H1 (cell line): Measurements from ENCODE around the gene RNF2. TPM values are rescaled to one million over a fixed set of nuclear protein-coding genes. Genes with fewer than 3 reads are reported as not detected.

Experiments used
- CTCF ChIA-PET: fragments of 300-600 bp; sonication (Branson Sonifier 250); formaldehyde crosslinking; loops from one replicate; lab custom pipeline; 2021; ENCODE audit not compliant: partially characterized antibody; lab: Charles Lee
- POLR2A ChIA-PET: fragments of 300-600 bp; sonication (Branson Sonifier 250); formaldehyde crosslinking; loops from one replicate; lab custom pipeline; 2021; ENCODE audit warnings: inconsistent platforms; ENCODE audit not compliant: partially characterized antibody; lab: Charles Lee
- DNase-seq, 2 experiments: peaks; one replicate each; pipeline versions ENCODE4 v3.0.0 to v3.0.0-alpha.2; 2010 to 2022; ENCODE audit warnings: low spot score in 2 of 2, low read depth in 1 of 2, mixed read lengths in 1 of 2
- FAIRE-seq: peaks from 2 replicates; lab custom pipeline; 2011; peaks lifted over from hg19 to GRCh38; lab: Jason Lieb, UNC
- H2AFZ ChIP-seq: 2 replicates; pipeline ENCODE4 v1.8.1; 2012; ENCODE audit warnings: low read length, inconsistent platforms
- H2AK5ac ChIP-seq: 2 replicates; pipeline ENCODE4 v1.6.1; 2013; ENCODE audit warnings: low read depth, low read length
- H2BK120ac ChIP-seq: replicated peaks from 2 replicates; pipeline ENCODE3; 2013; ENCODE audit warnings: low read depth, low read length, inconsistent platforms
- H2BK12ac ChIP-seq: 2 replicates; pipeline ENCODE4 v1.6.1; 2013; ENCODE audit warnings: low read depth, low read length
- H2BK15ac ChIP-seq: 2 replicates; pipeline ENCODE4 v1.6.1; 2013; ENCODE audit warnings: low read length
- H2BK20ac ChIP-seq: 2 replicates; pipeline ENCODE4 v1.6.1; 2013; ENCODE audit warnings: low read length
- H2BK5ac ChIP-seq: 2 replicates; pipeline ENCODE4 v1.6.1; 2013; ENCODE audit warnings: low read depth, low read length
- H3K14ac ChIP-seq: 2 replicates; pipeline ENCODE4 v1.6.1; 2013; ENCODE audit warnings: inconsistent platforms; ENCODE audit not compliant: insufficient read length
- H3K18ac ChIP-seq: 2 replicates; pipeline ENCODE4 v1.6.1; 2013; ENCODE audit warnings: low read length; ENCODE audit errors: extremely low read depth
- H3K23ac ChIP-seq: 2 replicates; pipeline ENCODE4 v1.6.1; 2013; ENCODE audit warnings: inconsistent platforms; ENCODE audit not compliant: insufficient read length
- H3K23me2 ChIP-seq: 2 replicates; pipeline ENCODE4 v1.6.1; 2013; ENCODE audit warnings: low read depth, low read length
- H3K27ac ChIP-seq: 2 replicates; pipeline ENCODE4 v1.6.1; 2011; ENCODE audit warnings: low read depth, low read length, inconsistent platforms
- H3K27me3 ChIP-seq, 4 experiments: replicated peaks in 1 of 4; 1 replicate in 1 of 4; 2 replicates in 3 of 4; pipeline versions ENCODE4 v1.6.1 to v1.8.1; 2011 to 2013; ENCODE audit warnings: low read length in 3 of 4, mild to moderate bottlenecking in 3 of 4, inconsistent platforms in 2 of 4, mixed read lengths in 2 of 4, moderate library complexity in 1 of 4; ENCODE audit not compliant: control insufficient read depth in 3 of 4, insufficient read depth in 3 of 4; ENCODE audit errors: extremely low read depth in 1 of 4
- H3K36me3 ChIP-seq, 4 experiments: 2 replicates each; pipeline versions ENCODE4 v1.6.1 to v1.8.1; 2011 to 2013; ENCODE audit warnings: mild to moderate bottlenecking in 4 of 4, low read length in 3 of 4, moderate library complexity in 2 of 4, control low read depth in 1 of 4, inconsistent platforms in 1 of 4; ENCODE audit not compliant: insufficient read depth in 4 of 4, control insufficient read depth in 2 of 4
- H3K4ac ChIP-seq: replicated peaks from 2 replicates; pipeline ENCODE3; 2013; ENCODE audit warnings: low read length, low read depth, mixed read lengths, inconsistent platforms; ENCODE audit not compliant: insufficient read length
- H3K4me1 ChIP-seq, 4 experiments: replicated peaks in 1 of 4; 1 replicate in 1 of 4; 2 replicates in 3 of 4; pipeline versions ENCODE4 v1.6.1 to v1.8.1; 2011 to 2013; ENCODE audit warnings: low read length in 3 of 4, inconsistent platforms in 2 of 4, mixed read lengths in 1 of 4; ENCODE audit not compliant: insufficient read depth in 4 of 4, control insufficient read depth in 3 of 4
- H3K4me2 ChIP-seq, 2 experiments: 2 replicates each; pipeline versions ENCODE4 v1.6.1 to v1.8.1; 2011 to 2013; ENCODE audit warnings: low read depth in 2 of 2, low read length in 2 of 2, control low read depth in 1 of 2, inconsistent platforms in 1 of 2, mild to moderate bottlenecking in 1 of 2; ENCODE audit not compliant: insufficient read depth in 1 of 2
- H3K4me3 ChIP-seq, 4 experiments: fragments of 200-600, 300-600 bp in 1 of 4; sonication (generic), shearing (Covaris generic), sonication (Bioruptor Twin) in 1 of 4; 2 replicates each; pipeline versions ENCODE4 v1.5.1 to v1.8.1; 2011 to 2016; ENCODE audit warnings: low read length in 4 of 4, low read depth in 3 of 4, control low read depth in 2 of 4, inconsistent platforms in 2 of 4, mild to moderate bottlenecking in 2 of 4, mixed read lengths in 1 of 4, moderate library complexity in 1 of 4; ENCODE audit not compliant: insufficient read depth in 2 of 4; ENCODE audit errors: extremely low read depth in 1 of 4
- H3K56ac ChIP-seq: replicated peaks from 2 replicates; pipeline ENCODE3; 2013; ENCODE audit warnings: low read depth, mild to moderate bottlenecking, mixed read lengths, low read length, inconsistent platforms; ENCODE audit not compliant: insufficient read length
- H3K79me1 ChIP-seq: 2 replicates; pipeline ENCODE4 v1.6.1; 2013; ENCODE audit warnings: low read depth, low read length, control low read depth
- H3K79me2 ChIP-seq, 2 experiments: 2 replicates each; pipeline versions ENCODE4 v1.6.1 to v1.8.1; 2012 to 2013; ENCODE audit warnings: low read length in 2 of 2, mild to moderate bottlenecking in 2 of 2, inconsistent platforms in 1 of 2; ENCODE audit not compliant: insufficient read depth in 2 of 2, control insufficient read depth in 1 of 2
- H3K9ac ChIP-seq, 4 experiments: replicated peaks in 1 of 4; 1 replicate in 1 of 4; 2 replicates in 3 of 4; pipeline versions ENCODE4 v1.6.1 to v1.8.1; 2011 to 2013; ENCODE audit warnings: low read depth in 3 of 4, low read length in 3 of 4, control low read depth in 2 of 4, mild to moderate bottlenecking in 2 of 4, moderate library complexity in 2 of 4, inconsistent platforms in 1 of 4; ENCODE audit errors: extremely low read depth in 1 of 4
- H3K9me3 ChIP-seq, 2 experiments: 2 replicates each; pipeline versions ENCODE4 v1.6.1 to v1.8.1; 2012 to 2013; ENCODE audit warnings: mild to moderate bottlenecking in 2 of 2, moderate library complexity in 2 of 2, control low read depth in 1 of 2, inconsistent platforms in 1 of 2, low read depth in 1 of 2, low read length in 1 of 2, mixed read lengths in 1 of 2; ENCODE audit not compliant: insufficient read depth in 2 of 2
- H4K20me1 ChIP-seq, 2 experiments: replicated peaks in 1 of 2; 2 replicates each; pipeline versions ENCODE3 to v1.8.1; 2011 to 2013; ENCODE audit warnings: inconsistent platforms in 2 of 2, low read length in 2 of 2, mild to moderate bottlenecking in 1 of 2; ENCODE audit not compliant: insufficient read depth in 2 of 2, control insufficient read depth in 1 of 2
- H4K5ac ChIP-seq: 2 replicates; pipeline ENCODE4 v1.6.1; 2013; ENCODE audit warnings: low read length, low read depth, mixed read lengths, inconsistent platforms; ENCODE audit not compliant: insufficient read length
- H4K8ac ChIP-seq: 2 replicates; pipeline ENCODE4 v1.8.0; 2013; ENCODE audit warnings: mild to moderate bottlenecking, moderate library complexity, low read length, inconsistent platforms; ENCODE audit not compliant: insufficient read depth; ENCODE audit errors: extremely low read depth
- H4K91ac ChIP-seq: replicated peaks from 2 replicates; pipeline ENCODE3; 2013; ENCODE audit warnings: low read length, mixed read lengths, inconsistent platforms; ENCODE audit not compliant: insufficient read length
- ASH2L ChIP-seq: fragments of 200-600, 300-600 bp; sonication (generic); IDR thresholded peaks from one replicate; pipeline ENCODE4 v1.7.1; 2017; ENCODE audit warnings: low read length
- ATF3 ChIP-seq: IDR thresholded peaks from 2 replicates; pipeline ENCODE4 v1.6.1; 2011; ENCODE audit warnings: low read depth, mild to moderate bottlenecking, low read length; ENCODE audit not compliant: insufficient read depth
- BACH1 ChIP-seq: IDR thresholded peaks from 2 replicates; pipeline ENCODE4 v1.6.1; 2012; ENCODE audit warnings: low read length, improper control_type of control experiment
- CHD1 ChIP-seq: IDR thresholded peaks from 2 replicates; pipeline ENCODE4 v1.6.1; 2012; ENCODE audit warnings: low read depth, low read length, improper control_type of control experiment
- E2F6 ChIP-seq: IDR thresholded peaks from 2 replicates; pipeline ENCODE4 v1.6.1; 2012; ENCODE audit warnings: inconsistent platforms
- GABPA ChIP-seq: IDR thresholded peaks from 2 replicates; pipeline ENCODE4 v1.6.1; 2011; ENCODE audit warnings: mild to moderate bottlenecking, low read length, moderate library complexity, borderline replicate concordance; ENCODE audit not compliant: insufficient read depth
- JUN ChIP-seq: IDR thresholded peaks from 2 replicates; pipeline ENCODE4 v1.6.1; 2011; ENCODE audit warnings: low read depth, mild to moderate bottlenecking, improper control_type of control experiment, low read length
- KDM4A ChIP-seq: IDR thresholded peaks from one replicate; pipeline ENCODE4 v1.7.1; 2012; ENCODE audit warnings: low read depth, mild to moderate bottlenecking, moderate library complexity, low read length, inconsistent platforms; ENCODE audit not compliant: severe bottlenecking
- POLR2AphosphoS5 ChIP-seq: IDR thresholded peaks from 2 replicates; pipeline ENCODE4 v1.6.1; 2011; ENCODE audit warnings: low read depth, low read length
- RXRA ChIP-seq: IDR thresholded peaks from 2 replicates; pipeline ENCODE4 v1.6.1; 2011; ENCODE audit warnings: low read depth, mild to moderate bottlenecking, low read length, moderate library complexity; ENCODE audit not compliant: insufficient read depth
- SP1 ChIP-seq: IDR thresholded peaks from 2 replicates; pipeline ENCODE4 v1.6.1; 2011; ENCODE audit warnings: low read depth, low read length
- TAF1 ChIP-seq: IDR thresholded peaks from 2 replicates; pipeline ENCODE4 v1.6.1; 2011; ENCODE audit warnings: mild to moderate bottlenecking, low read depth, low read length
- TBP ChIP-seq: IDR thresholded peaks from 2 replicates; pipeline ENCODE4 v1.6.1; 2011; ENCODE audit warnings: low read depth, low read length, improper control_type of control experiment
- ZNF274 ChIP-seq: IDR thresholded peaks from 2 replicates; pipeline ENCODE4 v1.7.0; 2012; ENCODE audit warnings: low read length, borderline replicate concordance; ENCODE audit errors: extremely low read depth
- whole genome bisulfite sequencing, 2 experiments: shearing (Covaris generic) in 1 of 2; methylation state at CpG; one replicate each; pipeline versions ENCODE4 v1.1.6 to v1.1.7; 2013 to 2015; ENCODE audit warnings: low lambda C conversion rate in 2 of 2, mixed read lengths in 2 of 2, inconsistent platforms in 1 of 2, low coverage in 1 of 2, missing lambda C conversion rate in 1 of 2; ENCODE audit not compliant: insufficient replicate concordance in 2 of 2, insufficient coverage in 1 of 2, insufficient read length in 1 of 2; ENCODE audit errors: extremely low coverage in 1 of 2, missing lambda C conversion rate in 1 of 2; 5-methylcytosine and 5-hydroxymethylcytosine counted together
- polyA plus RNA-seq, 7 experiments: library from polyadenylated mRNA; depleted of rRNA in 3 of 7; stranded (reverse) in 5 of 7; unstranded in 2 of 7; fragments of >200 nt in 5 of 7; fragments of 200-250 nt in 2 of 7; gene quantifications; 1 replicate in 5 of 7; 2 replicates in 1 of 7; 4 replicates in 1 of 7; pipeline versions ENCODE4 v1.2.1 to v1.2.3, GENCODE V29; 2011 to 2013; ENCODE audit warnings: missing spikeins in 2 of 7, mixed read lengths in 2 of 7
- total RNA-seq: library from RNA; stranded (reverse); fragmentation: NEBNext Ultra II Directional; extraction: Animal tissue kit (Norgen Biotek cat#: 25700); gene quantifications from 2 replicates; pipeline ENCODE4 v1.2.1, GENCODE V29; 2021

The RNF2 gene
- total and polyA plus RNA-seq, 2 of the 8 experiments (the other 6 are each of a cell fraction or from before 2014, with no cell fraction given): 28.9 to 58.9 TPM

DNA sequence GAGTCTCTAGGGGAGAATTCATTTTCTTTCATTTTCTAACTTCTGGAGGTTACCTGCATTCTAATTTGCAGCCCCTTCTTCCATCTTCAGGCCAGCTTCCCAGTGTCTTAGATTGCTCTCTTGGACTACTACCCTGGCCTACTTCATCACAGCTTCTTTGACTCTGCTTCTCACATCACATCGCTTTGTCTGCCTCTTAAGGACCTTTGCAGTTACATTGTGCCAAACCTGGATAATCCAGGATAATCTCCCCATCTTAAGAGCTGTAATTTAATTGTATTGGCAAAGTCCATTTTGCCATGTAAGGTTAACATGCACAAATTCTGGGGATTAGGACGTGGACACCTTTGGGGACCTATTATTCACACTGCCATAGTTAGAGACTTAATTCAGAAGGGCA is 18.4 kb downstream of the RNF2 start:
- Histone ChIP-seq H3K4me2 (no peak overlapping the region), H3K23me2 (no peaks in the 10 kb centered on the region), H2AK5ac (no peak overlapping the region), H3K27me3 (peaks cover 0 to 1% (median 0%) of the 10 kb centered on the region in 4 experiments; a peak in 1 of 7 replicates), H2AFZ (no peak overlapping the region), H3K4me1 (no peaks in the 10 kb centered on the region), H2BK12ac (no peak overlapping the region), H3K79me2 (peaks cover 14 to 97% of the 10 kb centered on the region in 2 experiments), H2BK120ac (no peak overlapping the region), H3K18ac (no peak overlapping the region), H3K23ac (no peak overlapping the region), H3K9ac (peak overlapping the region in 1 of 4 experiments; percentile 13; a peak in 1 of 7 replicates), H3K14ac (no peak overlapping the region), H3K36me3 (no peaks in the 10 kb centered on the region; a peak in 1 of 8 replicates), H2BK5ac (no peak overlapping the region), H2BK20ac (no peak overlapping the region), H4K8ac (no peak overlapping the region), H2BK15ac (no peak overlapping the region), H3K56ac (no peak overlapping the region), H4K91ac (no peak overlapping the region), H4K5ac (no peak overlapping the region), H3K27ac (no peak overlapping the region), H4K20me1 (peaks cover 3 to 8% of the 10 kb centered on the region in 2 experiments), H3K9me3 (no peaks in the 10 kb centered on the region), H3K4me3 (no peak overlapping the region), H3K79me1 (no peaks in the 10 kb centered on the region; the same call in 1 of the 2 replicates), H3K4ac (no peak overlapping the region)
- no peak for FAIRE-seq
- WGBS, 2 experiments: 97% methylated on average over 2 of the region's 2 CpGs; no CpG with 5 or more reads in 1 of the 2 experiments
- POLR2A ChIA-PET: no interaction called here
- CTCF ChIA-PET: interaction anchor here (1.6 kb wide), 1 partner anchor 11 kb away, joined by 3 read pairs; no protein-coding TSS in a partner anchor
- no peak for DNase-seq
- TF ChIP-seq KDM4A (no peak), BACH1 (no peak), ATF3 (no peak), SP1 (no peak), ASH2L (no peak), TBP (no peak), E2F6 (no peak), ZNF274 (no peak), POLR2AphosphoS5 (no peak), TAF1 (no peak), JUN (no peak), CHD1 (no peak), RXRA (no peak), GABPA (no peak)
